Bronchial epithelial cell (primary cell): Measurements from ENCODE around the gene PLA2G2F. TPM values are rescaled to one million over a fixed set of nuclear protein-coding genes. Genes with fewer than 3 reads are reported as not detected.
A peak's percentile ranks its signal among the peaks of the same experiment; 100 is the strongest.

Source experiments
- DNase-seq: peaks from one replicate; pipeline ENCODE4 v3.0.0-alpha.2; 2010; ENCODE audit warnings: low read depth
- FAIRE-seq: peaks from 2 replicates; lab custom pipeline; 2011; peaks lifted over from hg19 to GRCh38; lab: Jason Lieb, UNC
- H3K27me3 ChIP-seq: 2 replicates; pipeline ENCODE4 v1.5.1; 2011; ENCODE audit warnings: low read length; ENCODE audit not compliant: control insufficient read depth, insufficient read depth
- H3K36me3 ChIP-seq: 2 replicates; pipeline ENCODE4 v1.5.1; 2011; ENCODE audit warnings: low read length; ENCODE audit not compliant: control insufficient read depth, insufficient read depth
- H3K4me3 ChIP-seq: 2 replicates; pipeline ENCODE4 v1.5.1; 2011; ENCODE audit warnings: mild to moderate bottlenecking, low read depth, low read length, control low read depth
- total RNA-seq: library from RNA; depleted of rRNA; stranded (reverse); fragments of >200 nt; gene quantifications from 2 replicates; pipeline ENCODE4 v1.2.1, GENCODE V29; 2014
- TF ChIP-seq, protein P1 (sequence below): IDR thresholded peaks from 2 replicates; pipeline ENCODE4 v1.5.1; 2011; ENCODE audit warnings: mild to moderate bottlenecking, moderate library complexity, low read length, control low read depth, inconsistent platforms; ENCODE audit not compliant: insufficient read depth, severe bottlenecking

PLA2G2F gene
- total RNA-seq, 1 donor from 2014 or later, result not detected

DNA sequence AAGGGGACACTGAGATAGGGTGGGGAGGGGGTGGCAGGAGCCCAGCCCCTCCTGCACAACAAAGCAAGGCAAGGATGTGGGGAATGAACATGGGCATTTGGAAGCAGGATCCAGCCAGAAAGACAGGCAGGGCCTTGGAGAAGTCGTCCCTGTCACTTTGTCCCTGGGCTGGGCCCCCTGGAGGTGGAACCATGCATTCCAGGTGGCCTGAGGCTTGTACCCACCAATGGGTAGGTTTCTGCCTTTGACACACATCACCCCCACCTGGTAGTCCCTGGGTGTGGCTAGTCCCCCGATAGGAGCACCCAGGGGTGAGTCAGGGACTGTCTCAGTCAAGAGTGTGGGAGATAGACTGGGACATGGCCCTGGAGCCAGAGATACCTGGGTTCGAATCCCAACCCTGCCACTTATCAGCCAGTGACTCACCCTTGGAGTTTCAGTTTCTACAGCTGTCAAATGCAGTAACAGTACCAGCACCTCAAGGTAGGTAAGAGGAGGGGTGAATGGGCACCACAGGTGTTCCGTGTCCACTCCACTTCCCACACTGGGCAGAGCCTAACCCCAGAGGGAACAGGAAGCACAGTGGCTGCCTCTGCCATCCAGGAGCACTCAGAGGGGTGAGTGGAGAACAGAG lies 29.8 kb upstream of the PLA2G2F start:
- no peak for FAIRE-seq
- TF ChIP-seq, protein P1, sequence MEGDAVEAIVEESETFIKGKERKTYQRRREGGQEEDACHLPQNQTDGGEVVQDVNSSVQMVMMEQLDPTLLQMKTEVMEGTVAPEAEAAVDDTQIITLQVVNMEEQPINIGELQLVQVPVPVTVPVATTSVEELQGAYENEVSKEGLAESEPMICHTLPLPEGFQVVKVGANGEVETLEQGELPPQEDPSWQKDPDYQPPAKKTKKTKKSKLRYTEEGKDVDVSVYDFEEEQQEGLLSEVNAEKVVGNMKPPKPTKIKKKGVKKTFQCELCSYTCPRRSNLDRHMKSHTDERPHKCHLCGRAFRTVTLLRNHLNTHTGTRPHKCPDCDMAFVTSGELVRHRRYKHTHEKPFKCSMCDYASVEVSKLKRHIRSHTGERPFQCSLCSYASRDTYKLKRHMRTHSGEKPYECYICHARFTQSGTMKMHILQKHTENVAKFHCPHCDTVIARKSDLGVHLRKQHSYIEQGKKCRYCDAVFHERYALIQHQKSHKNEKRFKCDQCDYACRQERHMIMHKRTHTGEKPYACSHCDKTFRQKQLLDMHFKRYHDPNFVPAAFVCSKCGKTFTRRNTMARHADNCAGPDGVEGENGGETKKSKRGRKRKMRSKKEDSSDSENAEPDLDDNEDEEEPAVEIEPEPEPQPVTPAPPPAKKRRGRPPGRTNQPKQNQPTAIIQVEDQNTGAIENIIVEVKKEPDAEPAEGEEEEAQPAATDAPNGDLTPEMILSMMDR, result peak; percentile 3

DNA sequence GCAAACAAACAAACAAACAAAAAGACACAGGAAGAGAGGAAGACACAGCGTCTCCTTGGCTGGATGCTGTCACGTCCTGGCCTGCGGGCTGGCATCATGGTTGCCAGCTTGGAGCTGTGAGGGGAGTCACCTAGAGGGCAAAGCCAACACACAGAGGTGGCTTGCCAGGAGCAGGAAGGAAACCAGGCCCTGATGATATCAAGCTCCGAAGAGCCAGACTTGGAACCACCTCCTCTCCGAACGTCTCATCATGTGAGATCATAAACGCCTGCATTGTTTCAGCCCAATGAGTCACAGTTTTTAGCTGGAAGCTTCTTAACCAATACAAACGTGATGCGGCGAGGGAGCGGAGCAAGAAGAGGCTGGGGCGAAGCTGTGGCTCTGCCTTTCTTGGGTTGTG lies 28.4 kb upstream of the PLA2G2F start:
- H3K4me3 ChIP-seq, result no peak overlapping the region
- peaks cover 2% of the 10 kb centered on the region for H3K27me3 ChIP-seq
- H3K36me3 ChIP-seq, result no peaks in the 10 kb centered on the region
- FAIRE-seq (no peak), DNase-seq (peak; percentile 73)
- TF ChIP-seq, protein P1, result no peak

More for the DNA sequence above, 29.8 kb upstream of the PLA2G2F start:
- no peaks in the 10 kb centered on the region for H3K36me3 ChIP-seq
- DNase-seq, result no peak
- H3K27me3 ChIP-seq, result peaks cover 2% of the 10 kb centered on the region
- no peak overlapping the region for H3K4me3 ChIP-seq

DNA sequence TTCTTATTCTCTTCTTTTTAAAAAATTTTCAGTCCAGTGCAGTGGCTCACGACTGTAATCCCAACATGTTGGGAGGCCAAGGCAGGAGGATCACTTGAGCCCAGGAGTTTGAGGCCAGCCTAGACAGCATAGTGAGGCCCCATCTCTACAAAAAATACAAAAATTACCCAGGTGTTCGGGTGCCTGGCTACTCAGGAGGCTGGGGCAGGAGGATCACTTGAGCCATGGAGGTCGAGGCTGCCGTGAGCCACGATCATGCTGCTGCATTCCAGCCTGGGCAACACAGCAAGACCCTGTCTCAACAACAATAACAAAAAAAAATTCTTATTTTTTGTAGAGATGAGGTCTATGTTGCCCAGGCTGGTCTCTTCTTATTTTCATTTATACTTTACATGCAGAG lies 27.7 kb upstream of the PLA2G2F start:
- TF ChIP-seq, protein P1, result no peak
- FAIRE-seq (no peak), DNase-seq (no peak)
- Histone ChIP-seq H3K4me3 (no peak overlapping the region), H3K36me3 (no peaks in the 10 kb centered on the region), H3K27me3 (peaks cover 2% of the 10 kb centered on the region)

DNA sequence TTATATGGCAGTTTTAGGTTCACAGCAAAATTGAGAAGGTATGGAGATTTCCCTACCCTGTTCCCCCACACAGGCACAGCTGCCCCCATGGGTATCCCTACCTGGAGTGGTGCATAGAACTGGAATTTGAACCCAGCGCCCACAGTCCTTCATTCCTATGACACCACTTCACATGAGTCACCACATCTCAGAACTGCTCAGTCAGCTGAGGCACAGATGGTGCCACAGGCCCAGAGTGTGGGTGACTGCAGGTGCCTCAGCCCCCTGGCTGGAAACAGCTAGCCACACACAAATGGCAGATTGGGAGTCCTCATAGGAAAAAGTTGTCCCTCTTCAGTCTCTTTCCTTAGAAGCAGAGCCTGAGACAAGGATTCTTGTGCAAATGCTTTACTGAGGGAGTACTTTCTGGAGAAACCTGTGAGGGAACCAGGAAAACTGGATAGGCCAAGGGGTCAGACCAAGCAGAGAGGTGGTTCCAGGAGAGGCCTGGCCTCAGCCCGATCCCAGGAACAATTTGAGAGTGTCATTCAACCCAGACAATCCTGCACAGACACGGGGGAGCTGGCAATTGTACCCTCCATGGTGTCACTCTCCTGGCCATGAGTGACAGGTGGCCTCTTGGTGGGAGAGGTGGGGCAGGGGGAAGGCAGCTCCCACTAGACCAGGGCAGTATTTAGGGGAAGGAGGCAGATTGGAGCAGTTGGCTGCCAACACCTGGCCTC lies 26.7 kb upstream of the PLA2G2F start:
- no peaks in the 10 kb centered on the region for H3K36me3 ChIP-seq
- TF ChIP-seq, protein P1, result no peak
- FAIRE-seq, result no peak

GRCh38 chr1:20114021-20114648 lies 25.0 kb upstream of the PLA2G2F start:
- DNase-seq (no peak), FAIRE-seq (no peak)
- Histone ChIP-seq H3K36me3 (no peaks in the 10 kb centered on the region), H3K4me3 (no peak overlapping the region), H3K27me3 (peaks cover 5% of the 10 kb centered on the region)
- TF ChIP-seq, protein P1, result no peak

More for the DNA sequence above, 26.7 kb upstream of the PLA2G2F start:
- H3K27me3 ChIP-seq, result peaks cover 2% of the 10 kb centered on the region
- no peak overlapping the region for H3K4me3 ChIP-seq
- DNase-seq, result no peak
